ENCODE measurements around the gene SWI5. TPM values are rescaled to one million over a fixed set of nuclear protein-coding genes. Genes with fewer than 3 reads are reported as not detected.
"Not testable (repeated sequence)": the region's sequence is repeated elsewhere in the genome, so short reads cannot be mapped to it uniquely, and the experiment has no call there.

SWI5 gene
- total RNA-seq, 1 donor from 2014 or later: 29.2 TPM

DNA sequence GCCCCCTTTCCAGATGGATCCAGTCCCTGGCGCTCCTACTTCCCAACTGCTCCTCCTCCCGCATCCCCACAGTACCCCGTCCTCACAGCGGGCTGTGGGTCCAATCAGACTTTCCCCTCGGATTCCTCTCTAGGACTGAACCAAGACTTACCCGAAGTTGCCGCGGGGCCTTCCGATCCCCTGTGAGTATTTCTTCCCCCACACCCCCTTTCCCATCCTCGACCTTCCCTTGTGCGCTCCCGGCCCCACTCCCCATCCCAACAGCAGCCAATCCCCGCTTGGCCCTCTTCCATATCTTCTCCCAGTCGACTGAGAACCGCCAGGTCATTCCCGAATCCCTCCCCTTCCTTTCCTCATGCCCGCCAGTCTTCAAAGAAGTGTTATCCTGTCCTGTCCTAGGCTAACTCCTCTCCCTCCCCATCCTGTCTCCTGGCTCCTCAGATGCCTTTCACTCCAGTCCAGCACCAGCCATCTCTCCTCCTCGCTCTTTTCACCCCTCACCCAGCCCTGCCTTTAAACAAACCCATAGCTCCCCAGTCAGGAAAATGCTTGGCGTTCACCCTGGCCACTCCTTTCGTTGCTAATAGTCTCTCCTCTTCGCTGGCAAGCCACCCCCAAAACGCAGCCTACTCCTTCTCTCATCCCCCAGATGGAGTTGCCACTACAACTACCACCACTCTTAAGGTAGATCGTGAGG is 646 bp downstream of the SWI5 start:
- Mint-ChIP-seq H3K27ac (ENCODE audit: unreplicated experiment) (peak overlapping the region; percentile 97), H3K4me1 (ENCODE audit: low read depth, unreplicated experiment) (peaks cover 18% of the 10 kb centered on the region), H3K9me3 (ENCODE audit: unreplicated experiment) (no peaks in the 10 kb centered on the region), H3K36me3 (ENCODE audit: low read depth, unreplicated experiment) (peaks cover 6% of the 10 kb centered on the region), H3K4me3 (ENCODE audit: unreplicated experiment) (peak overlapping the region; percentile 99), H3K27me3 (ENCODE audit: low read depth, unreplicated experiment) (no peaks in the 10 kb centered on the region)
- H3K4me2 ChIP-seq (ENCODE audit: low read length): peak overlapping the region; percentile 99
- peaks cover 52% of the 10 kb centered on the region for H3K79me2 ChIP-seq (ENCODE audit: insufficient read depth, low read length)
- peak overlapping the region; percentile 79 for H2AFZ ChIP-seq (ENCODE audit: low read depth, low read length)
- peak overlapping the region; percentile 95 for H3K9ac ChIP-seq (ENCODE audit: low read length)
- peak overlapping the region; percentile 78 for H3K27ac ChIP-seq (ENCODE audit: low read depth, low read length)
- no peaks in the 10 kb centered on the region for H3K27me3 ChIP-seq (ENCODE audit: insufficient read depth, low read length)
- DNase-seq (ENCODE audit: low read depth) (peak; percentile 36), FAIRE-seq (no peak)
- peaks cover 27% of the 10 kb centered on the region for H4K20me1 ChIP-seq (ENCODE audit: insufficient read depth, low read length)
- peak overlapping the region; percentile 92 for H3K4me3 ChIP-seq (ENCODE audit: insufficient read depth, low read depth, low read length)
- peaks cover 15% of the 10 kb centered on the region for H3K4me1 ChIP-seq (ENCODE audit: insufficient read depth, low read length)
- H3K36me3 ChIP-seq (ENCODE audit: insufficient read depth, low read length): peaks cover 15% of the 10 kb centered on the region
- no peak for TF ChIP-seq EZH2 (IDR thresholded peaks at IDR 0.05; ENCODE audit: insufficient read depth, low read length)
- TF ChIP-seq, protein P1, sequence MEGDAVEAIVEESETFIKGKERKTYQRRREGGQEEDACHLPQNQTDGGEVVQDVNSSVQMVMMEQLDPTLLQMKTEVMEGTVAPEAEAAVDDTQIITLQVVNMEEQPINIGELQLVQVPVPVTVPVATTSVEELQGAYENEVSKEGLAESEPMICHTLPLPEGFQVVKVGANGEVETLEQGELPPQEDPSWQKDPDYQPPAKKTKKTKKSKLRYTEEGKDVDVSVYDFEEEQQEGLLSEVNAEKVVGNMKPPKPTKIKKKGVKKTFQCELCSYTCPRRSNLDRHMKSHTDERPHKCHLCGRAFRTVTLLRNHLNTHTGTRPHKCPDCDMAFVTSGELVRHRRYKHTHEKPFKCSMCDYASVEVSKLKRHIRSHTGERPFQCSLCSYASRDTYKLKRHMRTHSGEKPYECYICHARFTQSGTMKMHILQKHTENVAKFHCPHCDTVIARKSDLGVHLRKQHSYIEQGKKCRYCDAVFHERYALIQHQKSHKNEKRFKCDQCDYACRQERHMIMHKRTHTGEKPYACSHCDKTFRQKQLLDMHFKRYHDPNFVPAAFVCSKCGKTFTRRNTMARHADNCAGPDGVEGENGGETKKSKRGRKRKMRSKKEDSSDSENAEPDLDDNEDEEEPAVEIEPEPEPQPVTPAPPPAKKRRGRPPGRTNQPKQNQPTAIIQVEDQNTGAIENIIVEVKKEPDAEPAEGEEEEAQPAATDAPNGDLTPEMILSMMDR (IDR thresholded peaks at IDR 0.05; ENCODE audit: insufficient read depth, low read depth, low read length): no peak
- no peaks in the 10 kb centered on the region for H3K9me3 ChIP-seq (ENCODE audit: insufficient read depth, low read depth, low read length)

DNA sequence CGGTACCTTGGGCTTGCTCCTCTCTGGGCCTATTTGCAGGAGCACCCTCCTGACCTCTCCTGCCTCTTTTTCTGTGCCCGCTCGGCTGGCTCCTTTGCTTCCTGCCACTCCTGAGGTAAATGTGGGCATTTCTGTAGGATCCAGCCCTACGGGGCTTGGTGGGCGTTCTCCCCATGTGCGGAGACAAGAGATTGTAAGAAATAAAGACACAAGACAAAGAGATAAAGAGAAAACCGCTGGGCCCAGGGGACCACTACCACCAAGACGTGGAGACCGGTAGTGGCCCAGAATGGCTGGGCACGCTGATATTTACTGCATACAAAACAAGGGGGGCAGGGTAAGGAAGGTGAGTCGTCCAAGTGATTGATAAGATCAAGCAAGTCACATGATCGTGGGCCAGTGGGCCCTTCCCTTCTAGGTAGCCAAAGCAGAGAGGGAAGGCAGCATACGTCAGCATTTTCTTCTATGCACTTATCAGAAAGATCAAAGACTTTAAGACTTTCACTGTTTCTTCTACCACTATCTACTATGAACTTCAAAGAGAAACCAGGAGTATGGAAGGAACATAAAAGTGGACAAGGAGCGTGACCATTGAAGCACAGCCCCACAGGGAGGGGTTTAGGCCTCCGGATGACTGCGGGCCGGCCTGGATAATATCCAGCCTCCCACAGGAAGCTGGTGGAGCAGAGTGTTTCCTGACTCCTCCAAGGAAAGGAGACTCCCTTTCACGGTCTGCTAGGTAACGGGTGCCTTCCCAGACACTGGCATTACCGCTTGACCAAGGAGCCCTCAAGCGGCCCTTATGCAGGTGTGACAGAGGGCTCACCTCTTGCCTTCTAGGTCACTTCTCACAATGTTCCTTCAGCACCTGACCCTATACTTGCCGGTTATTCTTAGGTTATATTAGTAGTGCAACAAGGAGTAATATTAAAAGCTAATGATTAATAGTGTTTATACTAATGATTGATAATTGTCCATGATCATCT is 3.3 kb downstream of the SWI5 start:
- not testable (repeated sequence) for H3K27me3 Mint-ChIP-seq (ENCODE audit: low read depth, unreplicated experiment); FAIRE-seq; H3K27me3 ChIP-seq (ENCODE audit: insufficient read depth, low read length); H2AFZ ChIP-seq (ENCODE audit: low read depth, low read length); H3K9me3 ChIP-seq (ENCODE audit: insufficient read depth, low read depth, low read length); H3K36me3 ChIP-seq (ENCODE audit: insufficient read depth, low read length); H3K36me3 Mint-ChIP-seq (ENCODE audit: low read depth, unreplicated experiment); H3K4me3 ChIP-seq (ENCODE audit: insufficient read depth, low read depth, low read length); H4K20me1 ChIP-seq (ENCODE audit: insufficient read depth, low read length); H3K9me3 Mint-ChIP-seq (ENCODE audit: unreplicated experiment); H3K9ac ChIP-seq (ENCODE audit: low read length); H3K27ac ChIP-seq (ENCODE audit: low read depth, low read length); DNase-seq (ENCODE audit: low read depth)
- H3K4me1 Mint-ChIP-seq (ENCODE audit: low read depth, unreplicated experiment): peaks cover 14% of the 10 kb centered on the region
- H3K27ac Mint-ChIP-seq (ENCODE audit: unreplicated experiment): peak overlapping the region; percentile 72
- H3K4me3 Mint-ChIP-seq (ENCODE audit: unreplicated experiment): peak overlapping the region; percentile 54
- Histone ChIP-seq H3K4me2 (ENCODE audit: low read length) (peak overlapping the region; percentile 33), H3K79me2 (ENCODE audit: insufficient read depth, low read length) (peaks cover 30% of the 10 kb centered on the region), H3K4me1 (ENCODE audit: insufficient read depth, low read length) (peaks cover 14% of the 10 kb centered on the region)

DNA sequence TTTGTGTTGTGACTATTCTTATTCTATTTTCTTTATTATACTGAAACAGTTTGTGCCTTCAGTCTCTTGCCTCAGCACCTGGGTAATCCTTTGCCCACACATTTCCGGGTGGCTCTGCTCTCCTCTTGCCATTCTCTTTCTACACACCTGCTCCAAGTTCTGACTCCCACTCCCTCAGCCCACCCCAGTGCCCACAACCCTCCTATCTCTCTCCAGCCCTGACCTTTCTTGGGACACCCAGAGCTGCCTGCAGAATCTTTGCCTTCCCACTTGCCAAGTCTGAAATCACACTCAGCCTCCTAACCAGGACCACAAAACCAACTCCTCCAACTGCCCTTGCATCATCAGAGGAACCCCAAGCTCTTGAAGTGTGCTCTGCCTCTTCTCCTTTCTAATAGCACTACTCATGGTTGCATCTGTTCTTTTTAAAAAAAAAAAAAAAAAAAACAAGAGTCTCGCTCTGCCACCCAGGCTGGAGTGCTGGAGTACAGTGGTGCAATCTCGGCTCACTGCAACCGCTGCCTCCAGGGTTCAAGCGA is 4.1 kb downstream of the SWI5 start:
- Histone ChIP-seq H4K20me1 (ENCODE audit: insufficient read depth, low read length) (peaks cover 3% of the 10 kb centered on the region), H3K27me3 (ENCODE audit: insufficient read depth, low read length) (no peaks in the 10 kb centered on the region), H3K36me3 (ENCODE audit: insufficient read depth, low read length) (no peaks in the 10 kb centered on the region), H2AFZ (ENCODE audit: low read depth, low read length) (no peak overlapping the region), H3K27ac (ENCODE audit: low read depth, low read length) (no peak overlapping the region), H3K79me2 (ENCODE audit: insufficient read depth, low read length) (peaks cover 22% of the 10 kb centered on the region), H3K4me3 (ENCODE audit: insufficient read depth, low read depth, low read length) (no peak overlapping the region), H3K9ac (ENCODE audit: low read length) (no peak overlapping the region), H3K4me2 (ENCODE audit: low read length) (no peak overlapping the region), H3K4me1 (ENCODE audit: insufficient read depth, low read length) (peaks cover 10% of the 10 kb centered on the region), H3K9me3 (ENCODE audit: insufficient read depth, low read depth, low read length) (no peaks in the 10 kb centered on the region)
- no peak for TF ChIP-seq EZH2 (IDR thresholded peaks at IDR 0.05; ENCODE audit: insufficient read depth, low read length)
- TF ChIP-seq, protein P1 (IDR thresholded peaks at IDR 0.05; ENCODE audit: insufficient read depth, low read depth, low read length): no peak
- Mint-ChIP-seq H3K9me3 (ENCODE audit: unreplicated experiment) (no peaks in the 10 kb centered on the region), H3K4me1 (ENCODE audit: low read depth, unreplicated experiment) (peaks cover 14% of the 10 kb centered on the region), H3K27ac (ENCODE audit: unreplicated experiment) (no peak overlapping the region), H3K4me3 (ENCODE audit: unreplicated experiment) (no peak overlapping the region), H3K36me3 (ENCODE audit: low read depth, unreplicated experiment) (peaks cover 4% of the 10 kb centered on the region), H3K27me3 (ENCODE audit: low read depth, unreplicated experiment) (no peaks in the 10 kb centered on the region)
- FAIRE-seq: no peak
- no peak for DNase-seq (ENCODE audit: low read depth)

Data from astrocyte (in vitro differentiated cells and primary cell).